H1 (cell line): ENCODE measurements around the gene NUFIP2. TPM values are rescaled to one million over a fixed set of nuclear protein-coding genes. Genes with fewer than 3 reads are reported as not detected.

Experiments
- CTCF ChIA-PET: fragments of 300-600 bp; sonication (Branson Sonifier 250); formaldehyde crosslinking; loops from one replicate; lab custom pipeline; 2021; ENCODE audit not compliant: partially characterized antibody; lab: Charles Lee
- POLR2A ChIA-PET: fragments of 300-600 bp; sonication (Branson Sonifier 250); formaldehyde crosslinking; loops from one replicate; lab custom pipeline; 2021; ENCODE audit warnings: inconsistent platforms; ENCODE audit not compliant: partially characterized antibody; lab: Charles Lee
- DNase-seq, 2 experiments: peaks; one replicate each; pipeline versions ENCODE4 v3.0.0 to v3.0.0-alpha.2; 2010 to 2022; ENCODE audit warnings: low spot score in 2 of 2, low read depth in 1 of 2, mixed read lengths in 1 of 2
- FAIRE-seq: peaks from 2 replicates; lab custom pipeline; 2011; peaks lifted over from hg19 to GRCh38; lab: Jason Lieb, UNC
- H2AFZ ChIP-seq: 2 replicates; pipeline ENCODE4 v1.8.1; 2012; ENCODE audit warnings: low read length, inconsistent platforms
- H2AK5ac ChIP-seq: 2 replicates; pipeline ENCODE4 v1.6.1; 2013; ENCODE audit warnings: low read depth, low read length
- H2BK120ac ChIP-seq: replicated peaks from 2 replicates; pipeline ENCODE3; 2013; ENCODE audit warnings: low read depth, low read length, inconsistent platforms
- H2BK12ac ChIP-seq: 2 replicates; pipeline ENCODE4 v1.6.1; 2013; ENCODE audit warnings: low read depth, low read length
- H2BK15ac ChIP-seq: 2 replicates; pipeline ENCODE4 v1.6.1; 2013; ENCODE audit warnings: low read length
- H2BK20ac ChIP-seq: 2 replicates; pipeline ENCODE4 v1.6.1; 2013; ENCODE audit warnings: low read length
- H2BK5ac ChIP-seq: 2 replicates; pipeline ENCODE4 v1.6.1; 2013; ENCODE audit warnings: low read depth, low read length
- H3K14ac ChIP-seq: 2 replicates; pipeline ENCODE4 v1.6.1; 2013; ENCODE audit warnings: inconsistent platforms; ENCODE audit not compliant: insufficient read length
- H3K18ac ChIP-seq: 2 replicates; pipeline ENCODE4 v1.6.1; 2013; ENCODE audit warnings: low read length; ENCODE audit errors: extremely low read depth
- H3K23ac ChIP-seq: 2 replicates; pipeline ENCODE4 v1.6.1; 2013; ENCODE audit warnings: inconsistent platforms; ENCODE audit not compliant: insufficient read length
- H3K23me2 ChIP-seq: 2 replicates; pipeline ENCODE4 v1.6.1; 2013; ENCODE audit warnings: low read depth, low read length
- H3K27ac ChIP-seq: 2 replicates; pipeline ENCODE4 v1.6.1; 2011; ENCODE audit warnings: low read depth, low read length, inconsistent platforms
- H3K27me3 ChIP-seq, 4 experiments: replicated peaks in 1 of 4; 1 replicate in 1 of 4; 2 replicates in 3 of 4; pipeline versions ENCODE4 v1.6.1 to v1.8.1; 2011 to 2013; ENCODE audit warnings: low read length in 3 of 4, mild to moderate bottlenecking in 3 of 4, inconsistent platforms in 2 of 4, mixed read lengths in 2 of 4, moderate library complexity in 1 of 4; ENCODE audit not compliant: control insufficient read depth in 3 of 4, insufficient read depth in 3 of 4; ENCODE audit errors: extremely low read depth in 1 of 4
- H3K36me3 ChIP-seq, 4 experiments: 2 replicates each; pipeline versions ENCODE4 v1.6.1 to v1.8.1; 2011 to 2013; ENCODE audit warnings: mild to moderate bottlenecking in 4 of 4, low read length in 3 of 4, moderate library complexity in 2 of 4, control low read depth in 1 of 4, inconsistent platforms in 1 of 4; ENCODE audit not compliant: insufficient read depth in 4 of 4, control insufficient read depth in 2 of 4
- H3K4ac ChIP-seq: replicated peaks from 2 replicates; pipeline ENCODE3; 2013; ENCODE audit warnings: low read length, low read depth, mixed read lengths, inconsistent platforms; ENCODE audit not compliant: insufficient read length
- H3K4me1 ChIP-seq, 4 experiments: replicated peaks in 1 of 4; 1 replicate in 1 of 4; 2 replicates in 3 of 4; pipeline versions ENCODE4 v1.6.1 to v1.8.1; 2011 to 2013; ENCODE audit warnings: low read length in 3 of 4, inconsistent platforms in 2 of 4, mixed read lengths in 1 of 4; ENCODE audit not compliant: insufficient read depth in 4 of 4, control insufficient read depth in 3 of 4
- H3K4me2 ChIP-seq, 2 experiments: 2 replicates each; pipeline versions ENCODE4 v1.6.1 to v1.8.1; 2011 to 2013; ENCODE audit warnings: low read depth in 2 of 2, low read length in 2 of 2, control low read depth in 1 of 2, inconsistent platforms in 1 of 2, mild to moderate bottlenecking in 1 of 2; ENCODE audit not compliant: insufficient read depth in 1 of 2
- H3K4me3 ChIP-seq, 4 experiments: fragments of 200-600, 300-600 bp in 1 of 4; sonication (generic), shearing (Covaris generic), sonication (Bioruptor Twin) in 1 of 4; 2 replicates each; pipeline versions ENCODE4 v1.5.1 to v1.8.1; 2011 to 2016; ENCODE audit warnings: low read length in 4 of 4, low read depth in 3 of 4, control low read depth in 2 of 4, inconsistent platforms in 2 of 4, mild to moderate bottlenecking in 2 of 4, mixed read lengths in 1 of 4, moderate library complexity in 1 of 4; ENCODE audit not compliant: insufficient read depth in 2 of 4; ENCODE audit errors: extremely low read depth in 1 of 4
- H3K56ac ChIP-seq: replicated peaks from 2 replicates; pipeline ENCODE3; 2013; ENCODE audit warnings: low read depth, mild to moderate bottlenecking, mixed read lengths, low read length, inconsistent platforms; ENCODE audit not compliant: insufficient read length
- H3K79me1 ChIP-seq: 2 replicates; pipeline ENCODE4 v1.6.1; 2013; ENCODE audit warnings: low read depth, low read length, control low read depth
- H3K79me2 ChIP-seq, 2 experiments: 2 replicates each; pipeline versions ENCODE4 v1.6.1 to v1.8.1; 2012 to 2013; ENCODE audit warnings: low read length in 2 of 2, mild to moderate bottlenecking in 2 of 2, inconsistent platforms in 1 of 2; ENCODE audit not compliant: insufficient read depth in 2 of 2, control insufficient read depth in 1 of 2
- H3K9ac ChIP-seq, 4 experiments: replicated peaks in 1 of 4; 1 replicate in 1 of 4; 2 replicates in 3 of 4; pipeline versions ENCODE4 v1.6.1 to v1.8.1; 2011 to 2013; ENCODE audit warnings: low read depth in 3 of 4, low read length in 3 of 4, control low read depth in 2 of 4, mild to moderate bottlenecking in 2 of 4, moderate library complexity in 2 of 4, inconsistent platforms in 1 of 4; ENCODE audit errors: extremely low read depth in 1 of 4
- H3K9me3 ChIP-seq, 2 experiments: 2 replicates each; pipeline versions ENCODE4 v1.6.1 to v1.8.1; 2012 to 2013; ENCODE audit warnings: mild to moderate bottlenecking in 2 of 2, moderate library complexity in 2 of 2, control low read depth in 1 of 2, inconsistent platforms in 1 of 2, low read depth in 1 of 2, low read length in 1 of 2, mixed read lengths in 1 of 2; ENCODE audit not compliant: insufficient read depth in 2 of 2
- H4K20me1 ChIP-seq, 2 experiments: replicated peaks in 1 of 2; 2 replicates each; pipeline versions ENCODE3 to v1.8.1; 2011 to 2013; ENCODE audit warnings: inconsistent platforms in 2 of 2, low read length in 2 of 2, mild to moderate bottlenecking in 1 of 2; ENCODE audit not compliant: insufficient read depth in 2 of 2, control insufficient read depth in 1 of 2
- H4K5ac ChIP-seq: 2 replicates; pipeline ENCODE4 v1.6.1; 2013; ENCODE audit warnings: low read length, low read depth, mixed read lengths, inconsistent platforms; ENCODE audit not compliant: insufficient read length
- H4K8ac ChIP-seq: 2 replicates; pipeline ENCODE4 v1.8.0; 2013; ENCODE audit warnings: mild to moderate bottlenecking, moderate library complexity, low read length, inconsistent platforms; ENCODE audit not compliant: insufficient read depth; ENCODE audit errors: extremely low read depth
- H4K91ac ChIP-seq: replicated peaks from 2 replicates; pipeline ENCODE3; 2013; ENCODE audit warnings: low read length, mixed read lengths, inconsistent platforms; ENCODE audit not compliant: insufficient read length
- HDAC6 ChIP-seq: IDR thresholded peaks from one replicate; pipeline ENCODE4 v1.7.1; 2012; ENCODE audit warnings: low read depth, mild to moderate bottlenecking, inconsistent platforms, low read length, moderate library complexity
- JUN ChIP-seq: IDR thresholded peaks from 2 replicates; pipeline ENCODE4 v1.6.1; 2011; ENCODE audit warnings: low read depth, mild to moderate bottlenecking, improper control_type of control experiment, low read length
- KDM1A ChIP-seq: fragments of 200-600, 300-600 bp; sonication (generic); IDR thresholded peaks from 2 replicates; pipeline ENCODE4 v1.7.1; 2016; ENCODE audit warnings: mild to moderate bottlenecking, low read length, borderline replicate concordance
- NANOG ChIP-seq: IDR thresholded peaks from 2 replicates; pipeline ENCODE4 v1.6.1; 2011; ENCODE audit warnings: low read length, low read depth, mild to moderate bottlenecking, inconsistent platforms; ENCODE audit not compliant: insufficient read depth, poor library complexity, severe bottlenecking
- SP1 ChIP-seq: IDR thresholded peaks from 2 replicates; pipeline ENCODE4 v1.6.1; 2011; ENCODE audit warnings: low read depth, low read length
- TBP ChIP-seq: IDR thresholded peaks from 2 replicates; pipeline ENCODE4 v1.6.1; 2011; ENCODE audit warnings: low read depth, low read length, improper control_type of control experiment
- ZNF274 ChIP-seq: IDR thresholded peaks from 2 replicates; pipeline ENCODE4 v1.7.0; 2012; ENCODE audit warnings: low read length, borderline replicate concordance; ENCODE audit errors: extremely low read depth
- WGBS, 2 experiments: shearing (Covaris generic) in 1 of 2; methylation state at CpG; one replicate each; pipeline versions ENCODE4 v1.1.6 to v1.1.7; 2013 to 2015; ENCODE audit warnings: low lambda C conversion rate in 2 of 2, mixed read lengths in 2 of 2, inconsistent platforms in 1 of 2, low coverage in 1 of 2, missing lambda C conversion rate in 1 of 2; ENCODE audit not compliant: insufficient replicate concordance in 2 of 2, insufficient coverage in 1 of 2, insufficient read length in 1 of 2; ENCODE audit errors: extremely low coverage in 1 of 2, missing lambda C conversion rate in 1 of 2; 5-methylcytosine and 5-hydroxymethylcytosine counted together
- polyA plus RNA-seq, 7 experiments: library from polyadenylated mRNA; depleted of rRNA in 3 of 7; stranded (reverse) in 5 of 7; unstranded in 2 of 7; fragments of >200 nt in 5 of 7; fragments of 200-250 nt in 2 of 7; gene quantifications; 1 replicate in 5 of 7; 2 replicates in 1 of 7; 4 replicates in 1 of 7; pipeline versions ENCODE4 v1.2.1 to v1.2.3, GENCODE V29; 2011 to 2013; ENCODE audit warnings: missing spikeins in 2 of 7, mixed read lengths in 2 of 7
- total RNA-seq: library from RNA; stranded (reverse); fragmentation: NEBNext Ultra II Directional; extraction: Animal tissue kit (Norgen Biotek cat#: 25700); gene quantifications from 2 replicates; pipeline ENCODE4 v1.2.1, GENCODE V29; 2021

NUFIP2 gene
- total and polyA plus RNA-seq, 2 of the 8 experiments (the other 6 are each of a cell fraction or from before 2014, with no cell fraction given) = 65.9 to 118 TPM

- H3K27me3 ChIP-seq = no peaks in the 10 kb centered on the region
- no peak overlapping the region for H3K18ac ChIP-seq
- no peaks in the 10 kb centered on the region for H3K23me2 ChIP-seq
- no peak overlapping the region for H3K4me3 ChIP-seq
- H2BK15ac ChIP-seq = no peak overlapping the region
- no peak overlapping the region for H3K23ac ChIP-seq
- no peak overlapping the region for H2BK20ac ChIP-seq
- no peak overlapping the region for H3K4me2 ChIP-seq
- H4K20me1 ChIP-seq = no peaks in the 10 kb centered on the region
- CTCF ChIA-PET = interaction anchor here (0.9 to 18.3 kb wide), 6 partner anchors 11 to 84 kb away, joined by 3 to 333 read pairs (median 7); partner anchors contain the start of gene MYO18A
- no peak for TF ChIP-seq SP1
- no peak for TF ChIP-seq KDM1A
- no peak for TF ChIP-seq HDAC6
- TF ChIP-seq ZNF274 = no peak
- no peak for TF ChIP-seq TBP
- TF ChIP-seq JUN = no peak
- no peak for TF ChIP-seq NANOG
- H3K14ac ChIP-seq = no peak overlapping the region
- 90% methylated on average over 2 of the region's 2 CpGs; no CpG with 5 or more reads in 1 of the 2 experiments for WGBS, 2 experiments
- H3K56ac ChIP-seq = no peak overlapping the region
- H4K5ac ChIP-seq = no peak overlapping the region
- no peak overlapping the region for H3K4ac ChIP-seq
- DNase-seq = no peak
- no peak overlapping the region for H2AFZ ChIP-seq
- H3K79me1 ChIP-seq = no peaks in the 10 kb centered on the region
- H2BK5ac ChIP-seq = no peak overlapping the region
- no peaks in the 10 kb centered on the region for H3K9me3 ChIP-seq
- H4K8ac ChIP-seq = no peak overlapping the region
- no peak overlapping the region for H2AK5ac ChIP-seq
- no peaks in the 10 kb centered on the region for H3K79me2 ChIP-seq
- no peak overlapping the region for H3K9ac ChIP-seq
- H2BK120ac ChIP-seq = no peak overlapping the region
- no peak overlapping the region for H3K27ac ChIP-seq
- FAIRE-seq = no peak
- POLR2A ChIA-PET = interaction anchor here (0.9 kb wide), 3 partner anchors 12 to 52 kb away, joined by 3 read pairs; no protein-coding TSS in a partner anchor
- H2BK12ac ChIP-seq = no peak overlapping the region
- H3K36me3 ChIP-seq = no peaks in the 10 kb centered on the region
- H4K91ac ChIP-seq = no peak overlapping the region
- peaks cover 0 to 7% (median 3%) of the 10 kb centered on the region in 4 experiments; a peak in 6 of 7 replicates for H3K4me1 ChIP-seq
Observed at GRCh38 chr17:29207975-29208374, 86.0 kb downstream of the NUFIP2 start.
